Adrenal gland (tissue), 12 donors: Measurements from ENCODE around the gene AIFM3. TPM values are rescaled to one million over a fixed set of nuclear protein-coding genes. Genes with fewer than 3 reads are reported as not detected.
A peak's percentile ranks its signal among the peaks of the same experiment; 100 is the strongest.

Experiments used
- DNase-seq, 7 donors: peaks; one replicate each; pipeline ENCODE4 v3.0.0-alpha.2; 2019 to 2020
- H3K27ac ChIP-seq, 5 donors: fragments of 200-600 bp; sonication (generic) in 4 of 5; 1 replicate in 3 of 5; 2 replicates in 2 of 5; pipeline versions ENCODE4 v1.5.1 to v1.8.0; 2016 to 2020; ENCODE audit warnings: mild to moderate bottlenecking in 1 of 5
- H3K27me3 ChIP-seq: fragments of 200-600 bp; 2 replicates; pipeline ENCODE4 v1.8.0; 2021
- H3K36me3 ChIP-seq, 2 donors: fragments of 200-600 bp; replicated peaks in 1 of 2; 1 replicate in 1 of 2; 2 replicates in 1 of 2; pipeline versions ENCODE4 v1.5.1 to v1.8.0; 2018 to 2022
- H3K4me1 ChIP-seq, 2 donors: fragments of 200-600 bp; replicated peaks in 1 of 2; 1 replicate in 1 of 2; 2 replicates in 1 of 2; pipeline versions ENCODE4 v1.5.1 to v1.8.0; 2018 to 2021
- H3K4me3 ChIP-seq, 4 donors: fragments of 200-600 bp; sonication (generic) in 3 of 4; one replicate each; pipeline ENCODE4 v1.5.1; 2016 to 2018
- H3K9me3 ChIP-seq, 3 donors: fragments of 200-600 bp; sonication (generic) in 1 of 3; replicated peaks in 1 of 3; 1 replicate in 2 of 3; 2 replicates in 1 of 3; pipeline versions ENCODE4 v1.5.1 to v1.8.0; 2016 to 2021
- POLR2A ChIP-seq, 2 donors: fragments of 450-650 bp; IDR thresholded peaks; one replicate each; pipeline ENCODE4 v1.6.1; 2017; ENCODE audit warnings: antibody characterized with exemption in 2 of 2, mild to moderate bottlenecking in 2 of 2, moderate library complexity in 1 of 2
- WGBS, 4 donors: extraction: QIAGEN DNeasy Blood & Tissue Kit in 2 of 4; methylation state at CpG; one replicate each; pipeline versions ENCODE4 v1.1.5 to v1.1.7; 2013 to 2017; 5-methylcytosine and 5-hydroxymethylcytosine counted together
- intact Hi-C, 2 donors: fragments of 100-400 bp; cut with DNase I; formaldehyde crosslinking; loops; one replicate each; pipeline versions ENCODE4 v1.14.1 to v1.15.0; 2022 to 2023
- polyA plus RNA-seq, 3 donors: library from polyadenylated mRNA; stranded (reverse); fragments of 200-250 nt in 2 of 3; fragments of 350-450 nt in 1 of 3; fragmentation: Illumina TruSeq in 1 of 3; extraction: RNeasy Lipid Tissue Mini Kit (QIAGEN cat#74804) in 1 of 3; gene quantifications; one replicate each; pipeline ENCODE4 v1.2.3, GENCODE V29; 2013 to 2014
- total RNA-seq, 9 donors: library from RNA; depleted of rRNA in 4 of 9; stranded (reverse); fragments of >200 nt in 4 of 9; fragments of 120-200 nt in 1 of 9; fragmentation: NEBNext Ultra II Directional in 1 of 9; extraction: Animal tissue kit (Norgen Biotek cat#: 25700) in 1 of 9; gene quantifications; one replicate each; pipeline versions ENCODE4 v1.1.0 to v1.2.4, GENCODE V29; 2013 to 2023
- TF ChIP-seq, protein P1 (sequence below), 6 experiments: fragments of 450-650 bp in 4 of 6; fragments of 200-600 bp in 2 of 6; sonication (generic) in 1 of 6; IDR thresholded peaks; 1 replicate in 5 of 6; 2 replicates in 1 of 6; pipeline versions ENCODE4 v1.5.1 to v1.8.0; 2016 to 2021; ENCODE audit warnings: antibody characterized with exemption in 6 of 6, mild to moderate bottlenecking in 2 of 6, moderate library complexity in 1 of 6
- donor health status: healthy with polysubstance abuse.
- donor health status: Bipolar disorder and iron deficiency.
- donor health status: DM: yes; HTN: yes; CAD: no.
- donor health status: DM: no; HTN: no; CAD: no.
- donor health status: DM: no; HTN: no; CAD: no.
- donor health status: DM: yes; HTN: yes; CAD: no.

AIFM3 gene
- total and polyA plus RNA-seq, 12 donors: 0.37 to 9.1 (median 2.2) TPM

- H3K4me1 ChIP-seq: peaks cover 15 to 18% of the 10 kb centered on the region in 2 donors
- H3K36me3 ChIP-seq: no peaks in the 10 kb centered on the region
- TF ChIP-seq POLR2A (IDR thresholded peaks at IDR 0.05): no peak
- TF ChIP-seq, protein P1, sequence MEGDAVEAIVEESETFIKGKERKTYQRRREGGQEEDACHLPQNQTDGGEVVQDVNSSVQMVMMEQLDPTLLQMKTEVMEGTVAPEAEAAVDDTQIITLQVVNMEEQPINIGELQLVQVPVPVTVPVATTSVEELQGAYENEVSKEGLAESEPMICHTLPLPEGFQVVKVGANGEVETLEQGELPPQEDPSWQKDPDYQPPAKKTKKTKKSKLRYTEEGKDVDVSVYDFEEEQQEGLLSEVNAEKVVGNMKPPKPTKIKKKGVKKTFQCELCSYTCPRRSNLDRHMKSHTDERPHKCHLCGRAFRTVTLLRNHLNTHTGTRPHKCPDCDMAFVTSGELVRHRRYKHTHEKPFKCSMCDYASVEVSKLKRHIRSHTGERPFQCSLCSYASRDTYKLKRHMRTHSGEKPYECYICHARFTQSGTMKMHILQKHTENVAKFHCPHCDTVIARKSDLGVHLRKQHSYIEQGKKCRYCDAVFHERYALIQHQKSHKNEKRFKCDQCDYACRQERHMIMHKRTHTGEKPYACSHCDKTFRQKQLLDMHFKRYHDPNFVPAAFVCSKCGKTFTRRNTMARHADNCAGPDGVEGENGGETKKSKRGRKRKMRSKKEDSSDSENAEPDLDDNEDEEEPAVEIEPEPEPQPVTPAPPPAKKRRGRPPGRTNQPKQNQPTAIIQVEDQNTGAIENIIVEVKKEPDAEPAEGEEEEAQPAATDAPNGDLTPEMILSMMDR (IDR thresholded peaks at IDR 0.05): peak in 1 of 6 experiments; percentile 2
- DNase-seq: no peak
- 72 to 84% (median 77%) methylated on average over 13 of the region's 13 CpGs for WGBS, 4 donors
- peak overlapping the region in 1 of 5 donors; percentile 73 for H3K27ac ChIP-seq
- no peak overlapping the region for H3K4me3 ChIP-seq
- no peaks in the 10 kb centered on the region for H3K27me3 ChIP-seq
- H3K9me3 ChIP-seq: no peaks in the 10 kb centered on the region
- intact Hi-C loops: no loop called here
These were observed 49.8 kb downstream of the AIFM3 start for GRCh38 chr22:21016644-21017420.

GRCh38 chr22:21018314-21018713 is 51.3 kb downstream of the AIFM3 start:
- Histone ChIP-seq H3K27me3 (no peaks in the 10 kb centered on the region), H3K36me3 (no peaks in the 10 kb centered on the region), H3K4me1 (peaks cover 15 to 17% of the 10 kb centered on the region in 2 donors), H3K9me3 (no peaks in the 10 kb centered on the region), H3K4me3 (no peak overlapping the region), H3K27ac (no peak overlapping the region)
- TF ChIP-seq POLR2A (IDR thresholded peaks at IDR 0.05): no peak
- TF ChIP-seq, protein P1 (IDR thresholded peaks at IDR 0.05): no peak
- 83 to 90% (median 87%) methylated on average over 2 to 4 of the region's 4 CpGs for WGBS, 4 donors
- DNase-seq: no peak
- intact Hi-C loops: no loop called here

DNA sequence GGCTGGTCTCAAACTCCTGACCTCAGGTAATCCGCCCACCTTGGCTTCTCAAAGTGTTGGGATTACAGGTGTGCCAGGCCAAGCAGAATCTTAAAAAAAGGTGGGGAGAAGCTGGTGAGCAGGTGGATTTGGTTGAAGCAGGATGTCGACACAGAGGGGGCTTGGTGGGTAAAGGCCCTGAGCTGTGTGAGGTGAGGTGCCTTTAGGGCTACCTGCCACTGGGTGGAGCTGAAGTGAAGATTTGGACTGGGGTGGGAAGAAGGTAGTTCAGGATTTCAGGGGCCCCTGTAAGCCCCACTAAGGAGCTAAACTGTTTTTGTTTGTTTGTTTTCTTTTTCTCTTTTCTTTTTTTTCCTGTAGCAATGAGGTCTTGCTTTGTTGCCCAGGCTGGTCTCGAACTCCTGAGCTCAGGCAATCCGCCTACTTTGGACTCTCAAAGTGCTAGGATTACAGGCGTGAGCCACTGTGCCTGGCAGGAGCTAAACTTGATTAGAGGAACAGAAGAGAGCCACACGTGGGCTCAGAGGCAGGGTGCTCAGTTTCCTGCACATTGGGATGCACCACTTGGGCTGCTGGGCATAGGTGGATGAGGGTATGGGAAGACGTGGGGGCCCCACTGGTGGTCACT is 53.9 kb downstream of the AIFM3 start:
- 59 to 68% (median 63%) methylated on average over 7 of the region's 7 CpGs for WGBS, 4 donors

GRCh38 chr22:21022507-21022906 is 55.5 kb downstream of the AIFM3 start:
- 73 to 100% (median 80%) methylated on average over 3 to 10 of the region's 10 CpGs for WGBS, 4 donors
- H3K27ac ChIP-seq: no peak overlapping the region
- no peak for DNase-seq
- no peak for TF ChIP-seq POLR2A (IDR thresholded peaks at IDR 0.05)
- no peak overlapping the region for H3K4me3 ChIP-seq
- intact Hi-C loops: no loop called here
- H3K4me1 ChIP-seq: no peaks in the 10 kb centered on the region
- H3K36me3 ChIP-seq: no peaks in the 10 kb centered on the region
- H3K27me3 ChIP-seq: no peaks in the 10 kb centered on the region
- no peaks in the 10 kb centered on the region for H3K9me3 ChIP-seq

More for the DNA sequence above, 53.9 kb downstream of the AIFM3 start:
- no peaks in the 10 kb centered on the region for H3K27me3 ChIP-seq
- no peaks in the 10 kb centered on the region for H3K9me3 ChIP-seq
- H3K36me3 ChIP-seq: no peaks in the 10 kb centered on the region
- H3K4me3 ChIP-seq: no peak overlapping the region
- intact Hi-C loops: no loop called here
- TF ChIP-seq, protein P1 (IDR thresholded peaks at IDR 0.05): peak in 2 of 6 experiments; percentile 33
- no peak for TF ChIP-seq POLR2A (IDR thresholded peaks at IDR 0.05)
- no peak overlapping the region for H3K27ac ChIP-seq
- no peak for DNase-seq
- H3K4me1 ChIP-seq: no peaks in the 10 kb centered on the region
